GM12878 (cell line): ENCODE results near the gene RAB3A. TPM values are rescaled to one million over a fixed set of nuclear protein-coding genes. Genes with fewer than 3 reads are reported as not detected.

Experiments used
- ATAC-seq: fragments of 200-7000 bp; cut with Tn5 transposase; 3 replicates; pipeline ENCODE4 v1.9.1; 2020; ENCODE audit warnings: mild to moderate bottlenecking, moderate library complexity
- BruUV-seq: library from RNA; stranded (reverse); fragments of 400-500 nt; replicated peaks from 2 replicates; lab custom pipeline; 2021; lab: Mats Ljungman, UMichigan
- CTCF ChIA-PET: fragments of 300-600 bp; sonication (Branson Sonifier 250); formaldehyde crosslinking; extraction: SDS; loops from one replicate; lab custom pipeline; 2021; ENCODE audit warnings: inconsistent platforms; lab: Yijun Ruan, JAX
- POLR2A ChIA-PET: fragments of 350-600 bp; formaldehyde crosslinking; extraction: SDS; loops from one replicate; lab custom pipeline; 2021; ENCODE audit warnings: inconsistent platforms; lab: Charles Lee
- RAD21 ChIA-PET: fragments of 300-600 bp; sonication (Branson Sonifier 250); formaldehyde crosslinking; loops from one replicate; lab custom pipeline; 2023; ENCODE audit warnings: antibody characterized with exemption; ENCODE audit not compliant: unreplicated experiment; lab: Charles Lee
- SMC1A ChIA-PET: fragments of 300-600 bp; sonication (Branson Sonifier 250); formaldehyde crosslinking; loops from one replicate; lab custom pipeline; 2023; ENCODE audit not compliant: unreplicated experiment, uncharacterized antibody; lab: Charles Lee
- DNase-seq: peaks from one replicate; pipeline ENCODE4 v3.0.0-alpha.2; 2011; ENCODE audit warnings: low read depth, low spot score
- FAIRE-seq: peaks from 3 replicates; lab custom pipeline; 2011; peaks lifted over from hg19 to GRCh38; lab: Jason Lieb, UNC
- H2AFZ ChIP-seq: 2 replicates; pipeline ENCODE4 v1.6.0; 2011; ENCODE audit warnings: low read depth, low read length, control low read depth; ENCODE audit not compliant: control insufficient read depth
- H3K27ac ChIP-seq: 2 replicates; pipeline ENCODE4 v1.5.1; 2011; ENCODE audit warnings: control low read depth; ENCODE audit not compliant: control insufficient read depth, insufficient read depth
- H3K27me3 ChIP-seq, 2 experiments: replicated peaks in 1 of 2; 2 replicates each; pipeline versions ENCODE4 v1.6.0 to v1.6.1; 2011; ENCODE audit warnings: low read length in 1 of 2; ENCODE audit not compliant: control insufficient read depth in 2 of 2, insufficient read depth in 2 of 2
- H3K36me3 ChIP-seq, 2 experiments: 2 replicates each; pipeline ENCODE4 v1.5.1; 2011; ENCODE audit warnings: low read length in 1 of 2; ENCODE audit not compliant: control insufficient read depth in 2 of 2, insufficient read depth in 2 of 2
- H3K4me1 ChIP-seq: 2 replicates; pipeline ENCODE4 v1.6.1; 2011; ENCODE audit warnings: mild to moderate bottlenecking, low read length, moderate library complexity, mixed read lengths; ENCODE audit not compliant: control insufficient read depth, insufficient read depth
- H3K4me2 ChIP-seq: 2 replicates; pipeline ENCODE4 v1.6.0; 2011; ENCODE audit warnings: control low read depth; ENCODE audit not compliant: control insufficient read depth, insufficient read depth
- H3K4me3 ChIP-seq: fragments of 200-600 bp; sonication (generic); 2 replicates; pipeline ENCODE4 v1.5.1; 2016
- H3K79me2 ChIP-seq: 2 replicates; pipeline ENCODE4 v1.6.0; 2011; ENCODE audit warnings: low read length; ENCODE audit not compliant: control insufficient read depth, insufficient read depth
- H3K9ac ChIP-seq: 2 replicates; pipeline ENCODE4 v1.8.0; 2011; ENCODE audit warnings: low read length, control low read depth, mixed read lengths; ENCODE audit not compliant: control insufficient read depth, insufficient read depth
- H3K9me3 ChIP-seq: replicated peaks from 3 replicates; pipeline ENCODE4 v1.5.1; 2011; ENCODE audit warnings: mild to moderate bottlenecking, low read length; ENCODE audit not compliant: control insufficient read depth, insufficient read depth
- H4K20me1 ChIP-seq: 2 replicates; pipeline ENCODE4 v1.6.0; 2011; ENCODE audit not compliant: control insufficient read depth, insufficient read depth
- CBX3 ChIP-seq: fragments of 200-600 bp; sonication (generic); IDR thresholded peaks from 2 replicates; pipeline ENCODE4 v1.6.1; 2016; ENCODE audit warnings: low read depth, borderline replicate concordance
- CREB1 ChIP-seq: IDR thresholded peaks from 2 replicates; pipeline ENCODE4 v1.6.1; 2012; ENCODE audit warnings: low read depth, mild to moderate bottlenecking, inconsistent platforms
- EED ChIP-seq: sonication (generic); IDR thresholded peaks from 2 replicates; pipeline ENCODE4 v1.6.1; 2016; ENCODE audit warnings: antibody characterized with exemption, low read depth
- MAX ChIP-seq: IDR thresholded peaks from 2 replicates; pipeline ENCODE4 v1.6.1; 2012; ENCODE audit warnings: low read depth, low read length, improper control_type of control experiment
- MXI1 ChIP-seq: fragments of 150-350 bp; IDR thresholded peaks from 2 replicates; pipeline ENCODE4 v1.6.1; 2011; ENCODE audit warnings: low read depth, mild to moderate bottlenecking, inconsistent platforms, low read length, improper control_type of control experiment
- MYC ChIP-seq: IDR thresholded peaks from 2 replicates; pipeline ENCODE4 v1.6.1; 2011; ENCODE audit warnings: mild to moderate bottlenecking, low read length, moderate library complexity, inconsistent platforms; ENCODE audit not compliant: insufficient read depth, insufficient replicate concordance, insufficient read length, severe bottlenecking
- NBN ChIP-seq: fragments of 450-650 bp; IDR thresholded peaks from 2 replicates; pipeline ENCODE4 v1.6.1; 2016
- NRF1 ChIP-seq: conservative IDR thresholded peaks from 2 replicates; pipeline ENCODE4 v1.6.1; 2011; ENCODE audit warnings: mild to moderate bottlenecking, low read depth, low read length, improper control_type of control experiment
- RAD21 ChIP-seq: IDR thresholded peaks from 2 replicates; pipeline ENCODE4 v1.6.1; 2011; ENCODE audit warnings: mild to moderate bottlenecking, low read depth, low read length, moderate library complexity; ENCODE audit not compliant: insufficient read depth
- RCOR1 ChIP-seq: conservative IDR thresholded peaks from 2 replicates; pipeline ENCODE4 v1.6.1; 2012; ENCODE audit warnings: low read depth, low read length, improper control_type of control experiment
- TCF3 ChIP-seq: IDR thresholded peaks from 2 replicates; pipeline ENCODE4 v1.6.1; 2012; ENCODE audit warnings: low read depth, mild to moderate bottlenecking, low read length, borderline replicate concordance; ENCODE audit not compliant: insufficient read depth
- WGBS: methylation state at CpG from one replicate; pipeline ENCODE4 v1.1.6; 2016; ENCODE audit warnings: low lambda C conversion rate; ENCODE audit not compliant: insufficient replicate concordance, insufficient coverage; ENCODE audit errors: missing lambda C conversion rate; 5-methylcytosine and 5-hydroxymethylcytosine counted together
- in situ Hi-C: fragments of 300-500 bp; cut with MboI; formaldehyde crosslinking; loops from 9 replicates; pipeline ENCODE4 v1.14.3; 2018; ENCODE audit warnings: mixed read lengths
- intact Hi-C: fragments of 100-400 bp; cut with micrococcal nuclease; formaldehyde crosslinking; loops from one replicate; pipeline ENCODE4 v1.14.2; 2022; ENCODE audit not compliant: unreplicated experiment
- polyA plus RNA-seq, 11 experiments: library from polyadenylated mRNA; depleted of rRNA in 4 of 11; unstranded in 6 of 11; stranded (reverse) in 5 of 11; fragments of >200 nt; fragmentation: Nextera tagmentation in 4 of 11; fragmentation: Illumina TruSeq in 1 of 11; extraction: Ambion mirVana in 4 of 11; extraction: Trizol in 1 of 11; gene quantifications; 1 replicate in 1 of 11; 2 replicates in 10 of 11; pipeline versions ENCODE4 v1.2.1 to v1.2.3, GENCODE V29; 2011 to 2016; ENCODE audit warnings: inconsistent platforms in 2 of 11, missing spikeins in 2 of 11, low read depth in 1 of 11
- total RNA-seq, 4 experiments: library from RNA; depleted of rRNA in 3 of 4; stranded (reverse); fragments of >200 nt in 3 of 4; fragmentation: Illumina TruSeq in 1 of 4; extraction: Trizol in 1 of 4; gene quantifications; 2 replicates each; pipeline versions ENCODE4 v1.2.1 to v1.2.3, GENCODE V29; 2013 to 2021
- TF ChIP-seq, protein P1 (sequence below): IDR thresholded peaks from 2 replicates; pipeline ENCODE4 v1.6.1; 2011; ENCODE audit warnings: mild to moderate bottlenecking, low read depth, low read length, moderate library complexity; ENCODE audit not compliant: insufficient replicate concordance
- TF ChIP-seq, protein P2 (sequence below): fragments of 450-650 bp; IDR thresholded peaks from 2 replicates; pipeline ENCODE4 v1.6.1; 2017; ENCODE audit warnings: mild to moderate bottlenecking, moderate library complexity
- TF ChIP-seq, protein P3 (sequence below): IDR thresholded peaks from 2 replicates; pipeline ENCODE4 v1.6.1; 2012; ENCODE audit warnings: low read depth, low read length, improper control_type of control experiment

RAB3A gene
- total and polyA plus RNA-seq, 10 of the 15 experiments (the other 5 are each of a cell fraction or from before 2014, with no cell fraction given), result 0.07 to 3.5 (median 1.2) TPM; not detected in 1

DNA sequence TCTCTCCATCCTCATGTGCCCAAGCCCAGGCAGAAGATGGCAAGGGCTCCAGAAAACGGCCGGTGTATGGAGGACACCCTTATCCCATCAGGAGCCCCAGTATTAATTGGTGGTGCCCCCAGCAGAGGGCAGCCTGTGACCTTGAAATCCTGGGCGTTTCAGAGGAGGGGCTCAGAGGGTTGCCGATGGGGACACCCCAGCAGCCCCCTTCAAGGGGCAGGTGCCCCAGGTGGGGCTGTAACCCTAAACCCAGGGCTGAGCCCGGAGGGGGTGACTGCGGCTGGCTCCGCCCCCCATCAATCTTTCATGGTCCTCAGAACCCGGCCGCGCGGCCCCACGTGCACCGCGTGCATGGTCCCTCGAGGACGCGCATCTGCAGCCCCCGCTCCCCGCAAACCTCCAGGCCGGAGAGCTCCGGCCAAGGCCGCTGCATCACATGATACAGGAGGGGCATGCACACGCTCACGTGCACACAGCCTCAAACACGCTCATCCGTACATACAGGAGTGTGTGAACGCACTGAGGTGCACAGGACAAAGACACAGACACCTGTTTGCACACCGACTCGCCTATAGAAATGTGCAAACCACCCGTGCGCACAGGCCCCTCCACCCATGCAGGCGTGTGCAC, 949 bp downstream of the RAB3A start:
- Histone ChIP-seq H3K4me2 (peak overlapping the region; percentile 56), H3K27ac (no peak overlapping the region), H3K9ac (no peak overlapping the region; the same call in 1 of the 2 replicates), H3K9me3 (no peaks in the 10 kb centered on the region), H2AFZ (peak overlapping the region; percentile 82), H3K27me3 (no peaks in the 10 kb centered on the region), H4K20me1 (no peaks in the 10 kb centered on the region), H3K36me3 (peaks cover 0 to 12% of the 10 kb centered on the region in 2 experiments; a peak in 2 of 4 replicates), H3K4me3 (peak overlapping the region; percentile 86), H3K4me1 (peaks cover 6% of the 10 kb centered on the region), H3K79me2 (peaks cover 9% of the 10 kb centered on the region)
- peak; percentile 9 for ATAC-seq
- WGBS, result 1% methylated on average over 32 of the region's 32 CpGs
- no TSS peak for BruUV-seq
- CTCF ChIA-PET, result interaction anchor here (0.8 to 11.7 kb wide), 4 partner anchors 10 to 126 kb away, joined by 3 to 213 read pairs (median 17); partner anchors contain the start of gene MPV17L2
- FAIRE-seq, result peak; percentile 72
- intact Hi-C loops, result loop anchor here (10.0 kb wide), 1 partner anchor 212 kb away; the partner anchor contains the start of gene SSBP4
- no peak for DNase-seq
- POLR2A ChIA-PET, result interaction anchor here (0.7 to 3.4 kb wide), 6 partner anchors 8 to 155 kb away, joined by 3 to 22 read pairs (median 8); partner anchors contain the start of gene MPV17L2
- in situ Hi-C loops, result no loop called here
- RAD21 ChIA-PET, result interaction anchor here (0.6 to 8.1 kb wide), 13 partner anchors 11 to 137 kb away, joined by 3 to 175 read pairs (median 5); partner anchors contain the start of genes JUND, MPV17L2 and PIK3R2
- SMC1A ChIA-PET, result interaction anchor here (0.6 to 9.5 kb wide), 8 partner anchors 8 to 146 kb away, joined by 3 to 121 read pairs (median 4); a partner anchor contains a TSS
- no peak for TF ChIP-seq CBX3
- TF ChIP-seq MYC, result peak; percentile 51
- TF ChIP-seq, protein P1, sequence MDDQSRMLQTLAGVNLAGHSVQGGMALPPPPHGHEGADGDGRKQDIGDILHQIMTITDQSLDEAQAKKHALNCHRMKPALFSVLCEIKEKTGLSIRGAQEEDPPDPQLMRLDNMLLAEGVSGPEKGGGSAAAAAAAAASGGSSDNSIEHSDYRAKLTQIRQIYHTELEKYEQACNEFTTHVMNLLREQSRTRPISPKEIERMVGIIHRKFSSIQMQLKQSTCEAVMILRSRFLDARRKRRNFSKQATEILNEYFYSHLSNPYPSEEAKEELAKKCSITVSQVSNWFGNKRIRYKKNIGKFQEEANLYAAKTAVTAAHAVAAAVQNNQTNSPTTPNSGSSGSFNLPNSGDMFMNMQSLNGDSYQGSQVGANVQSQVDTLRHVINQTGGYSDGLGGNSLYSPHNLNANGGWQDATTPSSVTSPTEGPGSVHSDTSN, result peak; percentile 43
- TF ChIP-seq TCF3, result no peak
- TF ChIP-seq EED, result no peak
- TF ChIP-seq NBN, result no peak
- no peak for TF ChIP-seq NRF1
- no peak for TF ChIP-seq RCOR1
- TF ChIP-seq MAX, result peak; percentile 75
- TF ChIP-seq, protein P2, sequence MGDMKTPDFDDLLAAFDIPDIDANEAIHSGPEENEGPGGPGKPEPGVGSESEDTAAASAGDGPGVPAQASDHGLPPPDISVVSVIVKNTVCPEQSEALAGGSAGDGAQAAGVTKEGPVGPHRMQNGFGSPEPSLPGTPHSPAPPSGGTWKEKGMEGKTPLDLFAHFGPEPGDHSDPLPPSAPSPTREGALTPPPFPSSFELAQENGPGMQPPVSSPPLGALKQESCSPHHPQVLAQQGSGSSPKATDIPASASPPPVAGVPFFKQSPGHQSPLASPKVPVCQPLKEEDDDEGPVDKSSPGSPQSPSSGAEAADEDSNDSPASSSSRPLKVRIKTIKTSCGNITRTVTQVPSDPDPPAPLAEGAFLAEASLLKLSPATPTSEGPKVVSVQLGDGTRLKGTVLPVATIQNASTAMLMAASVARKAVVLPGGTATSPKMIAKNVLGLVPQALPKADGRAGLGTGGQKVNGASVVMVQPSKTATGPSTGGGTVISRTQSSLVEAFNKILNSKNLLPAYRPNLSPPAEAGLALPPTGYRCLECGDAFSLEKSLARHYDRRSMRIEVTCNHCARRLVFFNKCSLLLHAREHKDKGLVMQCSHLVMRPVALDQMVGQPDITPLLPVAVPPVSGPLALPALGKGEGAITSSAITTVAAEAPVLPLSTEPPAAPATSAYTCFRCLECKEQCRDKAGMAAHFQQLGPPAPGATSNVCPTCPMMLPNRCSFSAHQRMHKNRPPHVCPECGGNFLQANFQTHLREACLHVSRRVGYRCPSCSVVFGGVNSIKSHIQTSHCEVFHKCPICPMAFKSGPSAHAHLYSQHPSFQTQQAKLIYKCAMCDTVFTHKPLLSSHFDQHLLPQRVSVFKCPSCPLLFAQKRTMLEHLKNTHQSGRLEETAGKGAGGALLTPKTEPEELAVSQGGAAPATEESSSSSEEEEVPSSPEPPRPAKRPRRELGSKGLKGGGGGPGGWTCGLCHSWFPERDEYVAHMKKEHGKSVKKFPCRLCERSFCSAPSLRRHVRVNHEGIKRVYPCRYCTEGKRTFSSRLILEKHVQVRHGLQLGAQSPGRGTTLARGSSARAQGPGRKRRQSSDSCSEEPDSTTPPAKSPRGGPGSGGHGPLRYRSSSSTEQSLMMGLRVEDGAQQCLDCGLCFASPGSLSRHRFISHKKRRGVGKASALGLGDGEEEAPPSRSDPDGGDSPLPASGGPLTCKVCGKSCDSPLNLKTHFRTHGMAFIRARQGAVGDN, result no peak
- TF ChIP-seq RAD21, result peak; percentile 51
- peak; percentile 83 for TF ChIP-seq MXI1
- TF ChIP-seq CREB1, result no peak; the same call in 1 of the 2 replicates
- TF ChIP-seq, protein P3, sequence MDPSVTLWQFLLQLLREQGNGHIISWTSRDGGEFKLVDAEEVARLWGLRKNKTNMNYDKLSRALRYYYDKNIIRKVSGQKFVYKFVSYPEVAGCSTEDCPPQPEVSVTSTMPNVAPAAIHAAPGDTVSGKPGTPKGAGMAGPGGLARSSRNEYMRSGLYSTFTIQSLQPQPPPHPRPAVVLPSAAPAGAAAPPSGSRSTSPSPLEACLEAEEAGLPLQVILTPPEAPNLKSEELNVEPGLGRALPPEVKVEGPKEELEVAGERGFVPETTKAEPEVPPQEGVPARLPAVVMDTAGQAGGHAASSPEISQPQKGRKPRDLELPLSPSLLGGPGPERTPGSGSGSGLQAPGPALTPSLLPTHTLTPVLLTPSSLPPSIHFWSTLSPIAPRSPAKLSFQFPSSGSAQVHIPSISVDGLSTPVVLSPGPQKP, result no peak
